HCT116 (cell line): ENCODE data around the gene ADNP2. TPM values are rescaled to one million over a fixed set of nuclear protein-coding genes. Genes with fewer than 3 reads are reported as not detected.

Source experiments
- ATAC-seq: fragments of 200-7000 bp; cut with Tn5 transposase; 2 replicates; pipeline ENCODE4 v1.9.1; 2020; ENCODE audit warnings: mild to moderate bottlenecking, moderate library complexity
- BruUV-seq: library from RNA; stranded (reverse); fragments of 400-500 nt; replicated peaks from 2 replicates; lab custom pipeline; 2021; lab: Mats Ljungman, UMichigan
- CTCF ChIA-PET: fragments of 300-600 bp; sonication (Branson Sonifier 250); formaldehyde crosslinking; loops from one replicate; lab custom pipeline; 2021; ENCODE audit warnings: antibody characterized with exemption; lab: Charles Lee
- POLR2A ChIA-PET: fragments of 300-600, 350-600 bp; sonication (Branson Sonifier 250); formaldehyde crosslinking; loops from one replicate; lab custom pipeline; 2021; ENCODE audit warnings: antibody characterized with exemption; lab: Charles Lee
- RAD21 ChIA-PET, 2 experiments: fragments of 300-600 bp; sonication (Branson Sonifier 250); formaldehyde crosslinking; loops; one replicate each; lab custom pipeline; 2023; ENCODE audit warnings: low total read pairs in 2 of 2; ENCODE audit not compliant: uncharacterized antibody in 2 of 2, unreplicated experiment in 2 of 2, low non-redundant PET in 1 of 2; lab: Charles Lee
- DNase-seq: peaks from one replicate; pipeline ENCODE4 v3.0.0-alpha.2; 2010; ENCODE audit warnings: low read depth, low spot score
- H2AFZ ChIP-seq: fragments of 200-600 bp; shearing (Covaris generic), sonication (generic); 2 replicates; pipeline ENCODE4 v1.6.1; 2017; ENCODE audit warnings: low read depth, mixed run types, mixed read lengths, antibody characterized with exemption, low read length; ENCODE audit not compliant: poor library complexity, severe bottlenecking
- H3K27ac ChIP-seq: 2 replicates; pipeline ENCODE4 v1.5.1; 2012; ENCODE audit warnings: low read depth, low read length
- H3K27me3 ChIP-seq: fragments of 200-600 bp; sonication (generic); 2 replicates; pipeline ENCODE4 v1.6.1; 2016; ENCODE audit warnings: mixed run types, low read length, mixed read lengths; ENCODE audit not compliant: insufficient read depth
- H3K36me3 ChIP-seq, 2 experiments: fragments of 200-500 bp in 1 of 2; fragments of 200-600 bp in 1 of 2; sonication (Bioruptor generic) in 1 of 2; sonication (generic) in 1 of 2; 2 replicates each; pipeline versions ENCODE4 v1.5.1 to v1.6.1; 2014 to 2016; ENCODE audit warnings: low read length in 2 of 2, inconsistent platforms in 1 of 2, mixed read lengths in 1 of 2, mixed run types in 1 of 2; ENCODE audit not compliant: insufficient read depth in 2 of 2, control insufficient read depth in 1 of 2
- H3K4me1 ChIP-seq, 2 experiments: fragments of 200-600 bp in 1 of 2; sonication (generic) in 1 of 2; 2 replicates each; pipeline versions ENCODE4 v1.5.1 to v1.6.1; 2012 to 2017; ENCODE audit warnings: low read length in 2 of 2, inconsistent platforms in 1 of 2, mild to moderate bottlenecking in 1 of 2, mixed read lengths in 1 of 2, mixed run types in 1 of 2, moderate library complexity in 1 of 2; ENCODE audit not compliant: insufficient read depth in 2 of 2, control insufficient read depth in 1 of 2
- H3K4me2 ChIP-seq: fragments of 200-600 bp; sonication (generic); 2 replicates; pipeline ENCODE4 v1.6.1; 2017; ENCODE audit warnings: mixed run types, low read length, mixed read lengths
- H3K4me3 ChIP-seq, 2 experiments: fragments of 200-600 bp in 1 of 2; sonication (generic) in 1 of 2; replicated peaks in 1 of 2; 2 replicates each; pipeline ENCODE4 v1.5.1; 2011 to 2016; ENCODE audit warnings: low read length in 2 of 2, control low read depth in 1 of 2, low read depth in 1 of 2, mild to moderate bottlenecking in 1 of 2, mixed read lengths in 1 of 2, mixed run types in 1 of 2
- H3K79me2 ChIP-seq: fragments of 200-600 bp; sonication (generic); 2 replicates; pipeline ENCODE4 v1.6.1; 2017; ENCODE audit warnings: mild to moderate bottlenecking, mixed run types, low read length, moderate library complexity, mixed read lengths; ENCODE audit not compliant: insufficient read depth
- H3K9ac ChIP-seq: fragments of 200-600 bp; sonication (generic); 2 replicates; pipeline ENCODE4 v1.6.1; 2016; ENCODE audit warnings: low read length, mixed read lengths
- H3K9me2 ChIP-seq: fragments of 200-600 bp; sonication (generic), shearing (Covaris generic); 2 replicates; pipeline ENCODE4 v1.6.1; 2017; ENCODE audit warnings: mixed run types, mild to moderate bottlenecking, moderate library complexity; ENCODE audit not compliant: insufficient read depth
- H3K9me3 ChIP-seq, 2 experiments: fragments of 200-500 bp in 1 of 2; fragments of 200-600 bp in 1 of 2; sonication (Bioruptor generic) in 1 of 2; sonication (generic) in 1 of 2; 2 replicates each; pipeline ENCODE4 v1.6.1; 2014 to 2017; ENCODE audit warnings: low read length in 2 of 2, mixed read lengths in 2 of 2, inconsistent platforms in 1 of 2, low read depth in 1 of 2, mild to moderate bottlenecking in 1 of 2, mixed run types in 1 of 2, moderate library complexity in 1 of 2; ENCODE audit not compliant: control insufficient read depth in 1 of 2, insufficient read depth in 1 of 2
- H4K20me1 ChIP-seq: fragments of 200-600 bp; sonication (generic), shearing (Covaris generic); 2 replicates; pipeline ENCODE4 v1.6.1; 2017; ENCODE audit warnings: mixed run types, mild to moderate bottlenecking, moderate library complexity; ENCODE audit not compliant: insufficient read depth
- EGR1 ChIP-seq: IDR thresholded peaks from 2 replicates; pipeline ENCODE4 v1.6.1; 2012; ENCODE audit warnings: low read depth
- ELF1 ChIP-seq: IDR thresholded peaks from 2 replicates; pipeline ENCODE4 v1.6.1; 2012; ENCODE audit warnings: low read depth, borderline replicate concordance
- EZH2 ChIP-seq: fragments of 200-600 bp; sonication (generic); IDR thresholded peaks from 2 replicates; pipeline ENCODE4 v1.6.1; 2017; ENCODE audit warnings: antibody characterized with exemption, mixed run types
- JUND ChIP-seq: IDR thresholded peaks from 2 replicates; pipeline ENCODE4 v1.6.1; 2012
- POLR2AphosphoS5 ChIP-seq: IDR thresholded peaks from 2 replicates; pipeline ENCODE4 v1.6.1; 2011; ENCODE audit warnings: mild to moderate bottlenecking, low read depth, low read length, moderate library complexity
- RAD21 ChIP-seq: IDR thresholded peaks from 2 replicates; pipeline ENCODE4 v1.6.1; 2012; ENCODE audit warnings: low read depth, mild to moderate bottlenecking
- SIN3A ChIP-seq: IDR thresholded peaks from 2 replicates; pipeline ENCODE4 v1.6.1; 2012; ENCODE audit warnings: low read depth
- YY1 ChIP-seq: IDR thresholded peaks from 2 replicates; pipeline ENCODE4 v1.6.1; 2011; ENCODE audit warnings: low read length, low read depth, moderate library complexity, mild to moderate bottlenecking; ENCODE audit not compliant: insufficient replicate concordance; ENCODE audit errors: extremely low read depth
- ZFX ChIP-seq: fragments of 450-650 bp; IDR thresholded peaks from 2 replicates; pipeline ENCODE4 v1.6.1; 2017
- ZNF274 ChIP-seq: fragments of 200-500 bp; sonication (Bioruptor generic); IDR thresholded peaks from 2 replicates; pipeline ENCODE4 v1.6.1; 2014; ENCODE audit warnings: mild to moderate bottlenecking, low read depth, low read length, inconsistent platforms
- intact Hi-C: fragments of 100-400 bp; cut with micrococcal nuclease; formaldehyde crosslinking; loops from 2 replicates; pipeline ENCODE4 v1.10.0; 2022
- total RNA-seq: library from RNA; stranded (reverse); gene quantifications from one replicate; pipeline ENCODE4 v1.2.1, GENCODE V29; 2021; ENCODE audit not compliant: unreplicated experiment
- TF ChIP-seq, protein P1 (sequence below): IDR thresholded peaks from 2 replicates; pipeline ENCODE4 v1.6.1; 2012
- TF ChIP-seq, protein P2 (sequence below), 3 experiments: fragments of 200-600 bp in 1 of 3; sonication (generic) in 1 of 3; IDR thresholded peaks in 2 of 3; conservative IDR thresholded peaks in 1 of 3; 2 replicates each; pipeline ENCODE4 v1.5.1; 2012 to 2017; ENCODE audit warnings: low read depth in 2 of 3, low read length in 2 of 3, antibody characterized with exemption in 1 of 3, borderline replicate concordance in 1 of 3, control low read depth in 1 of 3, mild to moderate bottlenecking in 1 of 3, mixed read lengths in 1 of 3, mixed run types in 1 of 3, moderate library complexity in 1 of 3; ENCODE audit not compliant: insufficient read depth in 1 of 3
- TF ChIP-seq, protein P3 (sequence below): IDR thresholded peaks from 2 replicates; pipeline ENCODE4 v1.6.1; 2012
- TF ChIP-seq, protein P4 (sequence below): IDR thresholded peaks from 2 replicates; pipeline ENCODE4 v1.6.1; 2012; ENCODE audit warnings: low read depth

The ADNP2 gene
- total RNA-seq, 1 experiment from 2014 or later = 45.4 TPM

DNA sequence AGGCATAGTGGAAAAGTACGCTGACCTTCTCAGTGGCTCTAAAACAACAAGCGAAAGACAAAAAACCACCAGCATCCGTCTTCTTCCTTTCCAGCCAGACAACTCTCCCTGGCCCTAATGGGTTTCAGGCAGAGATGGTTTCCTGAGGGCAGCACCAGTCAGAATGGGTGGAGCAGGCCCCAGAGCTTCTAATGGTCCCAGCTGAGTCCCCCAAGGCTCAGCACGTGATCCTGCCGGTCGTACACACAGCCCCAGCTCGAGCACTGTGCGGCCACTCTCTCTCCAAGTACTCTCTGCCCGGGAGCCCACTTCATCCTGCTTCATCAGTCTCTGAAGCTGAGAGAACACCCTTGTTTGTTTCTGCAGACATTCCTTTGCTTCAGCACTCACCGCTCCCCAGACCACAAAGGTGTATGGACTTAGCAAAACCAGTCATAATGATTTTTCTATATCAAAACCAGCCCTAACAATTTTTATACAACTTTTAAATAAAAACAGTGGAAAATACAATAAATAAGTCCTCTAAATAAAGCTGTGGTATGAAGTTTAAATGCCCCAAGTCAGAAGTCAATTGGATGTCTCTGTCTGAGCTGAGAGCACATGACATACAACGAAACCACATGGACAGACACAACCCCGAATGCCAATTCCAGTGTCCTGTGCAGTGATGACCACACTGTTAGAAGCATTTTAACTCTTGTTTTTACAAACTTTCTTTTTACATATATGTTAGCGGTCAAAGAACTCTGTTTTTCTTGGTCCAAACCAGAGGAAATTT is 74.4 kb downstream of the ADNP2 start:
- intact Hi-C loops = no loop called here

DNA sequence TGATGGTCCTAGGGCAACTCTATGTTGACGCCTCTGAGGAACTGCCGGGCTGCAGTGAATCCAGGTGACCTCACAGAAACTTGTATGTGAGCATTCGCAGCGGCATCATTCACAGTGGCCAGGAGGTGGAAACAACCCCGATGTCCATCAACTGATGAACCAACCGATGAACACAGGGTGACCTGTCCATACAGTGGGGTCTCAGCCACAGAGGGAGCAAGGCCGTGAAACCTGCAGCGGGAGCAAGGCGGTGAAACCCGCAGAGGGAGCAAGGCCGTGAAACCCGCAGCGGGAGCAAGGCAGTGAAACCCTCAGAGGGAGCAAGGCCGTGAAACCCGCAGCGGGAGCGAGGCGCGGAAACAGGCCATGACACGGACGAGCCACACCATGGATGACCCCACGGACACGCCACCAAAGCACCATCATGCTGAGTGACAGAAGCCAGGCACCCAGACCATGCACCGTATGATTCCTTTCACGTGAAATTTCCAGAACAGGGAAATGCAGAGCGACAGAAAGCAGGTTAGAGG is 75.2 kb downstream of the ADNP2 start:
- Histone ChIP-seq H3K4me1 (no peaks in the 10 kb centered on the region), H3K4me3 (no peak overlapping the region), H3K9me2 (no peaks in the 10 kb centered on the region), H3K27ac (no peak overlapping the region), H3K79me2 (no peaks in the 10 kb centered on the region), H3K9me3 (no peaks in the 10 kb centered on the region), H4K20me1 (no peaks in the 10 kb centered on the region), H3K36me3 (no peaks in the 10 kb centered on the region), H2AFZ (no peak overlapping the region), H3K4me2 (no peak overlapping the region), H3K9ac (no peak overlapping the region), H3K27me3 (no peaks in the 10 kb centered on the region)
- no TSS peak for BruUV-seq
- ATAC-seq = no peak
- ChIA-PET POLR2A (no interaction called here), RAD21 (no interaction called here), CTCF (no interaction called here)
- intact Hi-C loops = no loop called here
- DNase-seq = no peak
- TF ChIP-seq RAD21 (no peak), POLR2AphosphoS5 (no peak), ELF1 (no peak), EZH2 (no peak), EGR1 (no peak), JUND (no peak), SIN3A (no peak), ZFX (no peak)
- TF ChIP-seq, protein P1, sequence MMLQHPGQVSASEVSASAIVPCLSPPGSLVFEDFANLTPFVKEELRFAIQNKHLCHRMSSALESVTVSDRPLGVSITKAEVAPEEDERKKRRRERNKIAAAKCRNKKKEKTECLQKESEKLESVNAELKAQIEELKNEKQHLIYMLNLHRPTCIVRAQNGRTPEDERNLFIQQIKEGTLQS = no peak
- TF ChIP-seq, protein P2, sequence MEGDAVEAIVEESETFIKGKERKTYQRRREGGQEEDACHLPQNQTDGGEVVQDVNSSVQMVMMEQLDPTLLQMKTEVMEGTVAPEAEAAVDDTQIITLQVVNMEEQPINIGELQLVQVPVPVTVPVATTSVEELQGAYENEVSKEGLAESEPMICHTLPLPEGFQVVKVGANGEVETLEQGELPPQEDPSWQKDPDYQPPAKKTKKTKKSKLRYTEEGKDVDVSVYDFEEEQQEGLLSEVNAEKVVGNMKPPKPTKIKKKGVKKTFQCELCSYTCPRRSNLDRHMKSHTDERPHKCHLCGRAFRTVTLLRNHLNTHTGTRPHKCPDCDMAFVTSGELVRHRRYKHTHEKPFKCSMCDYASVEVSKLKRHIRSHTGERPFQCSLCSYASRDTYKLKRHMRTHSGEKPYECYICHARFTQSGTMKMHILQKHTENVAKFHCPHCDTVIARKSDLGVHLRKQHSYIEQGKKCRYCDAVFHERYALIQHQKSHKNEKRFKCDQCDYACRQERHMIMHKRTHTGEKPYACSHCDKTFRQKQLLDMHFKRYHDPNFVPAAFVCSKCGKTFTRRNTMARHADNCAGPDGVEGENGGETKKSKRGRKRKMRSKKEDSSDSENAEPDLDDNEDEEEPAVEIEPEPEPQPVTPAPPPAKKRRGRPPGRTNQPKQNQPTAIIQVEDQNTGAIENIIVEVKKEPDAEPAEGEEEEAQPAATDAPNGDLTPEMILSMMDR (IDR thresholded peaks at IDR 0.05 in 2 of 3, conservative IDR thresholded peaks at IDR 0.05 in 1 of 3; ENCODE audit: borderline replicate concordance in 1 of 3, insufficient read depth in 1 of 3, low read depth in 2 of 3, low read length in 2 of 3) = no peak
- TF ChIP-seq, protein P3, sequence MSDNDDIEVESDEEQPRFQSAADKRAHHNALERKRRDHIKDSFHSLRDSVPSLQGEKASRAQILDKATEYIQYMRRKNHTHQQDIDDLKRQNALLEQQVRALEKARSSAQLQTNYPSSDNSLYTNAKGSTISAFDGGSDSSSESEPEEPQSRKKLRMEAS = no peak
- TF ChIP-seq, protein P4, sequence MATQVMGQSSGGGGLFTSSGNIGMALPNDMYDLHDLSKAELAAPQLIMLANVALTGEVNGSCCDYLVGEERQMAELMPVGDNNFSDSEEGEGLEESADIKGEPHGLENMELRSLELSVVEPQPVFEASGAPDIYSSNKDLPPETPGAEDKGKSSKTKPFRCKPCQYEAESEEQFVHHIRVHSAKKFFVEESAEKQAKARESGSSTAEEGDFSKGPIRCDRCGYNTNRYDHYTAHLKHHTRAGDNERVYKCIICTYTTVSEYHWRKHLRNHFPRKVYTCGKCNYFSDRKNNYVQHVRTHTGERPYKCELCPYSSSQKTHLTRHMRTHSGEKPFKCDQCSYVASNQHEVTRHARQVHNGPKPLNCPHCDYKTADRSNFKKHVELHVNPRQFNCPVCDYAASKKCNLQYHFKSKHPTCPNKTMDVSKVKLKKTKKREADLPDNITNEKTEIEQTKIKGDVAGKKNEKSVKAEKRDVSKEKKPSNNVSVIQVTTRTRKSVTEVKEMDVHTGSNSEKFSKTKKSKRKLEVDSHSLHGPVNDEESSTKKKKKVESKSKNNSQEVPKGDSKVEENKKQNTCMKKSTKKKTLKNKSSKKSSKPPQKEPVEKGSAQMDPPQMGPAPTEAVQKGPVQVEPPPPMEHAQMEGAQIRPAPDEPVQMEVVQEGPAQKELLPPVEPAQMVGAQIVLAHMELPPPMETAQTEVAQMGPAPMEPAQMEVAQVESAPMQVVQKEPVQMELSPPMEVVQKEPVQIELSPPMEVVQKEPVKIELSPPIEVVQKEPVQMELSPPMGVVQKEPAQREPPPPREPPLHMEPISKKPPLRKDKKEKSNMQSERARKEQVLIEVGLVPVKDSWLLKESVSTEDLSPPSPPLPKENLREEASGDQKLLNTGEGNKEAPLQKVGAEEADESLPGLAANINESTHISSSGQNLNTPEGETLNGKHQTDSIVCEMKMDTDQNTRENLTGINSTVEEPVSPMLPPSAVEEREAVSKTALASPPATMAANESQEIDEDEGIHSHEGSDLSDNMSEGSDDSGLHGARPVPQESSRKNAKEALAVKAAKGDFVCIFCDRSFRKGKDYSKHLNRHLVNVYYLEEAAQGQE = no peak

More for the DNA sequence above, 74.4 kb downstream of the ADNP2 start:
- Histone ChIP-seq H3K4me1 (no peaks in the 10 kb centered on the region), H3K9ac (no peak overlapping the region)
- ATAC-seq = no peak
- no peak for DNase-seq
- TF ChIP-seq ZNF274 (no peak), ELF1 (no peak), ZFX (no peak), YY1 (no peak), JUND (no peak)
- TF ChIP-seq, all 23 proteins: peak for 0
- no peaks in the 10 kb centered on the region for H3K9me3 ChIP-seq
- H3K36me3 ChIP-seq = no peaks in the 10 kb centered on the region
- CTCF ChIA-PET = no interaction called here
- BruUV-seq = no TSS peak
- H3K79me2 ChIP-seq = no peaks in the 10 kb centered on the region
- RAD21 ChIA-PET = no interaction called here
- no peak overlapping the region for H2AFZ ChIP-seq
- no peak overlapping the region for H3K27ac ChIP-seq
- H3K4me3 ChIP-seq = no peak overlapping the region
- H4K20me1 ChIP-seq = no peaks in the 10 kb centered on the region
- H3K9me2 ChIP-seq = no peaks in the 10 kb centered on the region
- H3K27me3 ChIP-seq = no peaks in the 10 kb centered on the region
- POLR2A ChIA-PET = no interaction called here
- H3K4me2 ChIP-seq = no peak overlapping the region
